GM13977 (cell line): ENCODE data around the gene ACSL1.

Experiments
- DNase-seq: peaks from one replicate; pipeline ENCODE4 v3.0.0; 2012; ENCODE audit warnings: low spot score
- CTCF ChIP-seq: IDR thresholded peaks from 2 replicates; pipeline ENCODE4 v1.5.1; 2012; ENCODE audit warnings: mild to moderate bottlenecking, control low read depth; ENCODE audit not compliant: insufficient read depth; ENCODE audit errors: extremely low read depth, missing control alignments
- in situ Hi-C: fragments of 300-500 bp; cut with MboI; formaldehyde crosslinking; loops from one replicate; pipeline ENCODE4 v1.12.0; 2022; ENCODE audit warnings: low sequenced_read_pairs, low pct_unique_long_range_greater_than_20kb, mixed read lengths, inconsistent platforms; ENCODE audit not compliant: unreplicated experiment

Gene ACSL1

GRCh38 chr4:184778325-184778724 lies 47.4 kb downstream of the ACSL1 start:
- no peak for TF ChIP-seq CTCF
- in situ Hi-C loops = no loop called here
- DNase-seq = no peak

GRCh38 chr4:184776821-184777220 lies 48.9 kb downstream of the ACSL1 start:
- TF ChIP-seq CTCF = no peak
- in situ Hi-C loops = no loop called here
- DNase-seq = no peak

DNA sequence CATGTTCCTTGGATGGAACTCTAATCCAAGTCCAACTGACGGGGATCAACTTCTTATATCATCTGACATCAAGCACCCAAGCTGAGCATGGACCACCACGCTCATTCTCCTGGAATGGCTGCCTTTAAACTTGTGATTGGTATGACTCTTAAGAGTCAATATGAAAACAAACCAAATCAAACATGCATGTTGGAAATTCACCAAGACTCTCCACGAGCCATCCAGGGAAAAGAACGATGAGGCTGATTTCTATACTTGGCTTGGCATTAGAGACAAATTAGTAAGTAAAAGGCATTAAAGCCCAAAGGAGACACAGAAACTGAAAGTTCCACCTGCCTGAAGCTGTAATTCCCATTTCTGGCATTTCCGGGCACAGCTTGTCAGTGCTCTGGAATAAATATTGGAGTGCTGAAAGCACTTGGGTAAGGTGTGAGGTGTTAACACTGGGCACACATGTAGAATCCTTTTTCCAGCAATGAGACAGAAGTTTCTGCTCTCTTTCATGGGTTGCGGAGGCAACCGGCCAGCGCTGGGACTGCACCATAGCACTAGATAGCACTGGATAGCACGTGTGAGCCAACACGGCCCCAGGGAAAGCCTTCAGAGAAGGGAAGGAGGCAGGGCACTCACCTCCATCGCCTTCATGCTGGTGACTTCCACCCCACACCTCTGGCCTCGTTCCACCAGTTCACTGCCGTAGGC lies 49.8 kb downstream of the ACSL1 start:
- no peak for TF ChIP-seq CTCF
- DNase-seq = no peak
- in situ Hi-C loops = no loop called here

DNA sequence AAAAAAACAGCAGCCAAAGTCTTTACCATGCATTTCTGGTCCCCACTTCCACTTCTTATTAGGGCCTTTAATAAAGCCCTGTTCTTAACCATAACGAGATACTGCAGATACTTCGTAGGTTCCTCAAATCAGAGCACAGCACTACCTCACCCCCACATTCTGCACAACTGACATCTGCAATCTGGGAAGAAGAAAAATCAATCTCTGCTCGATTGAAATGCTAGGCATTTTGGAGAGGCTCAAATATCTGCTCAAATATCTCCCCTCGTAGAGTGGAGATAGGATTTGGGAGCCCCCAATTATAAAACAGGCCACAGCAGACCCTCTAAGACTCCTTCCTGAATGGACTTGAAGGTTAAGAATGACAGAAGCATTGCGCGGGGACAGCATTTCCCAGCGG lies 51.6 kb downstream of the ACSL1 start:
- TF ChIP-seq CTCF = no peak
- in situ Hi-C loops = no loop called here
- no peak for DNase-seq

GRCh38 chr4:184771416-184771815 lies 54.4 kb downstream of the ACSL1 start:
- in situ Hi-C loops = no loop called here
- no peak for TF ChIP-seq CTCF
- no peak for DNase-seq

DNA sequence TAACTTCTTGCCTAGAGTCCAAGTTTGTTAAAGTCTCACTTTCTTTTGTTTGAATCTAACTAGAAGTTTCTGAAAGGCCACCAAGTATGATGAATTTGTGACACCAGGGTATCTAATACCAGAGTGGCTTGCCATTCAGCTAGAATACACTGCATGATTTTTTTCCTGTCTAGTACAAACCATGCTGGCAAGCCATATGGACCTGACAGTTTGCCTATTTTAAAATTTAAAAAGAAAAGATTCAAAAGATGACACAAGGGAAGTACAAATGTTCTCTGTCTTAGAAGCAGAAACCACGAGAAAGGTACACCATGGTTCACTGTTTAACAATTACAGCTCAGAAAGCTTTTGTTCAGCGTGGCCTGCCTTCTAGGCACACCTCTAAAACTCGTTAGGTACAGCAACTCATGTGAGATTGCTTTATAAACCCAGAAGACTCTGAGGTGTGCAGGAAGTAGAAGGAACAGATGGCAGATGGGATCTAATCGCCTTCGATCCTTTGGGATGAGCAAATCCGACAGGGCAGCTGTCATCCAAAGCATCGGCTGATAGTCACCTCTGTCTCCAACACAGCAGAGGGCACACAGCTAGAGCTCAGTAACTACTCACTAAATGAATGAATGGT lies 56.5 kb downstream of the ACSL1 start:
- no peak for DNase-seq
- in situ Hi-C loops = no loop called here
- TF ChIP-seq CTCF = no peak
